OCI-LY1 (cell line): ENCODE measurements around the gene DNAH17.
"Not testable (repeated sequence)": the region's sequence is repeated elsewhere in the genome, so short reads cannot be mapped to it uniquely, and the experiment has no call there.

Experiments
- CTCF ChIP-seq: fragments of 200-600 bp; sonication (generic), shearing (Covaris generic); IDR thresholded peaks from 2 replicates; pipeline ENCODE4 v1.5.1; 2017; ENCODE audit warnings: mild to moderate bottlenecking, antibody characterized with exemption, low read length, moderate library complexity, mixed read lengths
- EZH2 ChIP-seq: fragments of 200-600 bp; sonication (generic), shearing (Covaris generic); IDR thresholded peaks from 2 replicates; pipeline ENCODE4 v1.8.0; 2017; ENCODE audit warnings: borderline replicate concordance, mixed run types, mild to moderate bottlenecking, antibody characterized with exemption, low read length, moderate library complexity, mixed read lengths

- TF ChIP-seq CTCF, EZH2: not testable (repeated sequence)
Observed at GRCh38 chr17:78503388-78503787, 73.8 kb downstream of the DNAH17 start.
